ENCODE data around the gene C21orf91.
A peak's percentile ranks its signal among the peaks of the same experiment; 100 is the strongest.

Gene C21orf91

GRCh38 chr21:17785403-17785788 lies 33.8 kb downstream of the C21orf91 start:
- H3K27me3 ChIP-seq (ENCODE audit: control insufficient read depth, low read length): no peaks in the 10 kb centered on the region
- peaks cover 10% of the 10 kb centered on the region; the same call in 1 of the 2 replicates for H3K9me3 ChIP-seq (ENCODE audit: control insufficient read depth, insufficient read depth, low read length)
- H3K9me2 ChIP-seq (replicated peaks; ENCODE audit: control insufficient read depth, low read length): no peaks in the 10 kb centered on the region
- TF ChIP-seq CTCF (IDR thresholded peaks at IDR 0.05; ENCODE audit: low read depth, low read length, poor library complexity, severe bottlenecking) (no peak), EZH2phosphoT487 (IDR thresholded peaks at IDR 0.05; ENCODE audit: borderline replicate concordance, low read length) (no peak)
- H3K4me1 ChIP-seq (ENCODE audit: control insufficient read depth, low read length): peaks cover 62% of the 10 kb centered on the region
- peak overlapping the region; percentile 83 for H3K4me2 ChIP-seq (ENCODE audit: low read length)
- peak overlapping the region; percentile 93 for H3K27ac ChIP-seq (ENCODE audit: low read depth, low read length)
- no peaks in the 10 kb centered on the region for H3K79me2 ChIP-seq (ENCODE audit: control insufficient read depth, low read length)
- H4K20me1 ChIP-seq (ENCODE audit: control insufficient read depth, insufficient read depth, low read depth, low read length): no peaks in the 10 kb centered on the region
- peak overlapping the region; percentile 69 for H3K4me3 ChIP-seq (ENCODE audit: low read length)
- H3F3A ChIP-seq (ENCODE audit: control insufficient read depth, insufficient read depth): peaks cover 14% of the 10 kb centered on the region
- H3K36me3 ChIP-seq (ENCODE audit: control insufficient read depth, low read length): peaks cover 30% of the 10 kb centered on the region

GRCh38 chr21:17784604-17785402 lies 34.4 kb downstream of the C21orf91 start:
- Histone ChIP-seq H3K4me3 (ENCODE audit: low read length) (peak overlapping the region; percentile 69), H3K4me2 (ENCODE audit: low read length) (peak overlapping the region; percentile 83), H3K79me2 (ENCODE audit: control insufficient read depth, low read length) (no peaks in the 10 kb centered on the region), H3F3A (ENCODE audit: control insufficient read depth, insufficient read depth) (peaks cover 14% of the 10 kb centered on the region), H3K9me3 (ENCODE audit: control insufficient read depth, insufficient read depth, low read length) (peaks cover 10% of the 10 kb centered on the region; the same call in 1 of the 2 replicates), H4K20me1 (ENCODE audit: control insufficient read depth, insufficient read depth, low read depth, low read length) (no peaks in the 10 kb centered on the region), H3K27ac (ENCODE audit: low read depth, low read length) (peak overlapping the region; percentile 93), H3K36me3 (ENCODE audit: control insufficient read depth, low read length) (peaks cover 30% of the 10 kb centered on the region), H3K27me3 (ENCODE audit: control insufficient read depth, low read length) (no peaks in the 10 kb centered on the region), H3K9me2 (replicated peaks; ENCODE audit: control insufficient read depth, low read length) (no peaks in the 10 kb centered on the region), H3K4me1 (ENCODE audit: control insufficient read depth, low read length) (peaks cover 61% of the 10 kb centered on the region)
- no peak for TF ChIP-seq EZH2phosphoT487 (IDR thresholded peaks at IDR 0.05; ENCODE audit: borderline replicate concordance, low read length)
- TF ChIP-seq CTCF (IDR thresholded peaks at IDR 0.05; ENCODE audit: low read depth, low read length, poor library complexity, severe bottlenecking): no peak

GRCh38 chr21:17784180-17784598 lies 35.0 kb downstream of the C21orf91 start:
- Histone ChIP-seq H3K79me2 (ENCODE audit: control insufficient read depth, low read length) (no peaks in the 10 kb centered on the region), H3K4me1 (ENCODE audit: control insufficient read depth, low read length) (peaks cover 56% of the 10 kb centered on the region), H3K9me3 (ENCODE audit: control insufficient read depth, insufficient read depth, low read length) (peaks cover 10% of the 10 kb centered on the region; the same call in 1 of the 2 replicates), H3K27ac (ENCODE audit: low read depth, low read length) (peak overlapping the region; percentile 93), H3F3A (ENCODE audit: control insufficient read depth, insufficient read depth) (peaks cover 14% of the 10 kb centered on the region), H3K4me2 (ENCODE audit: low read length) (peak overlapping the region; percentile 83), H3K4me3 (ENCODE audit: low read length) (peak overlapping the region; percentile 69), H4K20me1 (ENCODE audit: control insufficient read depth, insufficient read depth, low read depth, low read length) (no peaks in the 10 kb centered on the region), H3K36me3 (ENCODE audit: control insufficient read depth, low read length) (peaks cover 30% of the 10 kb centered on the region), H3K9me2 (replicated peaks; ENCODE audit: control insufficient read depth, low read length) (no peaks in the 10 kb centered on the region), H3K27me3 (ENCODE audit: control insufficient read depth, low read length) (no peaks in the 10 kb centered on the region)
- no peak for TF ChIP-seq EZH2phosphoT487 (IDR thresholded peaks at IDR 0.05; ENCODE audit: borderline replicate concordance, low read length)
- TF ChIP-seq CTCF (IDR thresholded peaks at IDR 0.05; ENCODE audit: low read depth, low read length, poor library complexity, severe bottlenecking): no peak

Data from DOHH2 (cell line).